ENCODE data around the gene THSD7A. TPM values are rescaled to one million over a fixed set of nuclear protein-coding genes. Genes with fewer than 3 reads are reported as not detected.

Gene THSD7A
- total RNA-seq, 1 donor from 2014 or later = 14.3 TPM

- no peak overlapping the region for H3K27ac Mint-ChIP-seq
- peaks cover 4% of the 10 kb centered on the region for H3K4me1 Mint-ChIP-seq (ENCODE audit: unreplicated experiment)
- TF ChIP-seq CTCF (conservative IDR thresholded peaks at IDR 0.05) = no peak
- no peak for DNase-seq (ENCODE audit: extremely low spot score, unreplicated experiment)
- H3K27me3 Mint-ChIP-seq = no peaks in the 10 kb centered on the region
- no peaks in the 10 kb centered on the region for H3K9me3 Mint-ChIP-seq
- H3K4me3 Mint-ChIP-seq = no peak overlapping the region
- H3K36me3 Mint-ChIP-seq = no peaks in the 10 kb centered on the region
These were observed 181.5 kb downstream of the THSD7A start for GRCh38 chr7:11650500-11650899.

- no peak overlapping the region for H3K27ac Mint-ChIP-seq
- no peak for DNase-seq (ENCODE audit: extremely low spot score, unreplicated experiment)
- H3K4me1 Mint-ChIP-seq (ENCODE audit: unreplicated experiment) = peaks cover 4% of the 10 kb centered on the region
- no peaks in the 10 kb centered on the region for H3K27me3 Mint-ChIP-seq
- no peak for TF ChIP-seq CTCF (conservative IDR thresholded peaks at IDR 0.05)
- no peaks in the 10 kb centered on the region for H3K36me3 Mint-ChIP-seq
- no peaks in the 10 kb centered on the region for H3K9me3 Mint-ChIP-seq
- no peak overlapping the region for H3K4me3 Mint-ChIP-seq
These were observed 182.0 kb downstream of the THSD7A start for GRCh38 chr7:11650030-11650429.

GRCh38 chr7:11648980-11649379 lies 183.0 kb downstream of the THSD7A start:
- Mint-ChIP-seq H3K4me1 (ENCODE audit: unreplicated experiment) (peaks cover 4% of the 10 kb centered on the region), H3K36me3 (no peaks in the 10 kb centered on the region), H3K27ac (no peak overlapping the region), H3K9me3 (no peaks in the 10 kb centered on the region), H3K4me3 (no peak overlapping the region), H3K27me3 (no peaks in the 10 kb centered on the region)
- no peak for DNase-seq (ENCODE audit: extremely low spot score, unreplicated experiment)
- TF ChIP-seq CTCF (conservative IDR thresholded peaks at IDR 0.05) = no peak

GRCh38 chr7:11648101-11648500 lies 183.9 kb downstream of the THSD7A start:
- Mint-ChIP-seq H3K36me3 (no peaks in the 10 kb centered on the region), H3K4me1 (ENCODE audit: unreplicated experiment) (peaks cover 4% of the 10 kb centered on the region), H3K9me3 (no peaks in the 10 kb centered on the region), H3K27ac (no peak overlapping the region), H3K27me3 (no peaks in the 10 kb centered on the region), H3K4me3 (no peak overlapping the region)
- no peak for DNase-seq (ENCODE audit: extremely low spot score, unreplicated experiment)
- TF ChIP-seq CTCF (conservative IDR thresholded peaks at IDR 0.05) = no peak

- no peak for TF ChIP-seq CTCF (conservative IDR thresholded peaks at IDR 0.05)
- H3K9me3 Mint-ChIP-seq = no peaks in the 10 kb centered on the region
- no peaks in the 10 kb centered on the region for H3K4me1 Mint-ChIP-seq (ENCODE audit: unreplicated experiment)
- no peak overlapping the region for H3K27ac Mint-ChIP-seq
- DNase-seq (ENCODE audit: extremely low spot score, unreplicated experiment) = no peak
- H3K36me3 Mint-ChIP-seq = no peaks in the 10 kb centered on the region
- H3K4me3 Mint-ChIP-seq = no peak overlapping the region
- H3K27me3 Mint-ChIP-seq = no peaks in the 10 kb centered on the region
These were observed 189.2 kb downstream of the THSD7A start for GRCh38 chr7:11642841-11643240.

GRCh38 chr7:11642276-11642675 lies 189.7 kb downstream of the THSD7A start:
- H3K4me3 Mint-ChIP-seq = no peak overlapping the region
- TF ChIP-seq CTCF (conservative IDR thresholded peaks at IDR 0.05) = no peak
- no peak overlapping the region for H3K27ac Mint-ChIP-seq

More at GRCh38 chr7:11642276-11642675, 189.7 kb downstream of the THSD7A start:
- Mint-ChIP-seq H3K27me3 (no peaks in the 10 kb centered on the region), H3K9me3 (peaks cover 1% of the 10 kb centered on the region), H3K36me3 (no peaks in the 10 kb centered on the region), H3K4me1 (ENCODE audit: unreplicated experiment) (no peaks in the 10 kb centered on the region)
- no peak for DNase-seq (ENCODE audit: extremely low spot score, unreplicated experiment)

Data from type B pancreatic cell (in vitro differentiated cells).